ENCODE measurements around the gene OR6S1. TPM values are rescaled to one million over a fixed set of nuclear protein-coding genes. Genes with fewer than 3 reads are reported as not detected.

Gene OR6S1
- not detected for total RNA-seq

- Mint-ChIP-seq H3K4me1 (ENCODE audit: low read depth) (no peaks in the 10 kb centered on the region), H3K4me3 (no peak within 1 kb of the TSS), H3K9me3 (no peaks in the 10 kb centered on the region), H3K36me3 (ENCODE audit: low read depth) (no peaks in the 10 kb centered on the region), H3K27ac (no peak within 1 kb of the TSS), H3K27me3 (ENCODE audit: low read depth) (peaks cover 7% of the 10 kb centered on the region)
- no peak for DNase-seq
- CTCF ChIA-PET: no interaction called here
- intact Hi-C loops (cut with micrococcal nuclease): no loop called here
These were observed at the start of gene OR6S1 for GRCh38 chr14:20641591-20641990. OR6S1 (minus strand) TSS chr14:20641691; CDS start chr14:20641691, 0 bp downstream.

GRCh38 chr14:20690848-20691640, 49.6 kb upstream of the OR6S1 start:
- H3K4me1 Mint-ChIP-seq (ENCODE audit: low read depth): peaks cover 3% of the 10 kb centered on the region
- H3K27ac Mint-ChIP-seq: no peak overlapping the region
- CTCF ChIA-PET: interaction anchor here (0.7 to 6.0 kb wide), 30 partner anchors 9 to 384 kb away, joined by 3 to 96 read pairs (median 4); no protein-coding TSS in a partner anchor
- DNase-seq: peak; percentile 60
- no peaks in the 10 kb centered on the region for H3K9me3 Mint-ChIP-seq
- no peak overlapping the region for H3K4me3 Mint-ChIP-seq
- intact Hi-C loops (cut with micrococcal nuclease): loop anchor here (1.0 kb wide), 5 partner anchors 8 to 160 kb away; no protein-coding TSS in a partner anchor
- H3K27me3 Mint-ChIP-seq (ENCODE audit: low read depth): no peaks in the 10 kb centered on the region
- H3K36me3 Mint-ChIP-seq (ENCODE audit: low read depth): no peaks in the 10 kb centered on the region

- no peak for DNase-seq
- CTCF ChIA-PET: interaction anchor here (0.7 to 1.7 kb wide), 5 partner anchors 8 to 169 kb away, joined by 3 to 5 read pairs (median 4); no protein-coding TSS in a partner anchor
- Mint-ChIP-seq H3K27ac (no peak within 1 kb of the TSS), H3K4me3 (no peak within 1 kb of the TSS), H3K36me3 (ENCODE audit: low read depth) (no peaks in the 10 kb centered on the region), H3K27me3 (ENCODE audit: low read depth) (no peaks in the 10 kb centered on the region), H3K4me1 (ENCODE audit: low read depth) (peaks cover 3% of the 10 kb centered on the region), H3K9me3 (no peaks in the 10 kb centered on the region)
- intact Hi-C loops (cut with micrococcal nuclease): loop anchor here (10.0 kb wide), 1 partner anchor 766 kb away; the partner anchor contains the start of gene CHD8
These were observed 46.8 kb upstream of the OR6S1 start, which contains the start of gene ANG for GRCh38 chr14:20688167-20688839. ANG (plus strand) TSS chr14:20688764; CDS start chr14:20693565, 4,801 bp downstream.

GRCh38 chr14:20687362-20688166, 46.1 kb upstream of the OR6S1 start:
- Mint-ChIP-seq H3K27me3 (ENCODE audit: low read depth) (no peaks in the 10 kb centered on the region), H3K36me3 (ENCODE audit: low read depth) (no peaks in the 10 kb centered on the region), H3K4me3 (no peak overlapping the region), H3K4me1 (ENCODE audit: low read depth) (peaks cover 3% of the 10 kb centered on the region), H3K27ac (no peak overlapping the region), H3K9me3 (no peaks in the 10 kb centered on the region)
- CTCF ChIA-PET: interaction anchor here (0.7 to 1.7 kb wide), 3 partner anchors 9 to 75 kb away, joined by 3 to 5 read pairs (median 4); no protein-coding TSS in a partner anchor
- intact Hi-C loops (cut with micrococcal nuclease): loop anchor here (10.0 kb wide), 1 partner anchor 767 kb away; the partner anchor contains the start of gene CHD8
- no peak for DNase-seq

- no peaks in the 10 kb centered on the region for H3K9me3 Mint-ChIP-seq
- no peak overlapping the region for H3K4me3 Mint-ChIP-seq
- CTCF ChIA-PET: interaction anchor here (0.6 to 3.9 kb wide), 4 partner anchors 9 to 77 kb away, joined by 3 to 18 read pairs (median 4); no protein-coding TSS in a partner anchor
- no peaks in the 10 kb centered on the region for H3K36me3 Mint-ChIP-seq (ENCODE audit: low read depth)
- H3K27ac Mint-ChIP-seq: no peak overlapping the region
- H3K4me1 Mint-ChIP-seq (ENCODE audit: low read depth): peaks cover 8% of the 10 kb centered on the region
- no peaks in the 10 kb centered on the region for H3K27me3 Mint-ChIP-seq (ENCODE audit: low read depth)
- no peak for DNase-seq
- intact Hi-C loops (cut with micrococcal nuclease): loop anchor here (10.0 kb wide), 1 partner anchor 768 kb away; the partner anchor contains the start of gene CHD8
These were observed 45.1 kb upstream of the OR6S1 start for GRCh38 chr14:20686386-20687143.

GRCh38 chr14:20684662-20685456, 43.4 kb upstream of the OR6S1 start:
- CTCF ChIA-PET: interaction anchor here (0.6 to 3.9 kb wide), 6 partner anchors 26 to 345 kb away, joined by 3 to 18 read pairs (median 4); no protein-coding TSS in a partner anchor
- no peaks in the 10 kb centered on the region for H3K36me3 Mint-ChIP-seq (ENCODE audit: low read depth)
- H3K9me3 Mint-ChIP-seq: no peaks in the 10 kb centered on the region
- H3K4me1 Mint-ChIP-seq (ENCODE audit: low read depth): peaks cover 22% of the 10 kb centered on the region
- H3K4me3 Mint-ChIP-seq: no peak overlapping the region
- no peak overlapping the region for H3K27ac Mint-ChIP-seq
- H3K27me3 Mint-ChIP-seq (ENCODE audit: low read depth): no peaks in the 10 kb centered on the region
- intact Hi-C loops (cut with micrococcal nuclease): loop anchor here (5.0 to 10.0 kb wide), 2 partner anchors 697 to 770 kb away; partner anchors contain the start of genes CHD8 and SUPT16H
- no peak for DNase-seq

- intact Hi-C loops (cut with micrococcal nuclease): loop anchor here (1.0 to 10.0 kb wide), 9 partner anchors 7 to 771 kb away; partner anchors contain the start of genes CHD8, HNRNPC, SUPT16H and TEP1
- CTCF ChIA-PET: interaction anchor here (0.9 to 5.0 kb wide), 7 partner anchors 21 to 345 kb away, joined by 3 to 36 read pairs (median 6); no protein-coding TSS in a partner anchor
- no peak within 1 kb of the TSS for H3K27ac Mint-ChIP-seq
These were observed 42.6 kb upstream of the OR6S1 start, which contains the start of gene RNASE4 for GRCh38 chr14:20683891-20684661. RNASE4 (plus strand) TSS chr14:20684560; CDS start chr14:20699372, 14,812 bp downstream.

GRCh38 chr14:20683125-20683890, 41.8 kb upstream of the OR6S1 start:
- CTCF ChIA-PET: interaction anchor here (1.1 to 5.0 kb wide), 6 partner anchors 9 to 287 kb away, joined by 3 to 36 read pairs (median 18); no protein-coding TSS in a partner anchor
- intact Hi-C loops (cut with micrococcal nuclease): loop anchor here (1.0 to 10.0 kb wide), 9 partner anchors 8 to 771 kb away; partner anchors contain the start of genes CHD8, HNRNPC, SUPT16H and TEP1

More at GRCh38 chr14:20683891-20684661, 42.6 kb upstream of the OR6S1 start, which contains the start of gene RNASE4:
- H3K4me1 Mint-ChIP-seq (ENCODE audit: low read depth): peaks cover 22% of the 10 kb centered on the region
- no peaks in the 10 kb centered on the region for H3K9me3 Mint-ChIP-seq
- H3K4me3 Mint-ChIP-seq: no peak within 1 kb of the TSS
- H3K36me3 Mint-ChIP-seq (ENCODE audit: low read depth): no peaks in the 10 kb centered on the region
- DNase-seq: peak; percentile 90
- H3K27me3 Mint-ChIP-seq (ENCODE audit: low read depth): no peaks in the 10 kb centered on the region

More at GRCh38 chr14:20683125-20683890, 41.8 kb upstream of the OR6S1 start:
- no peaks in the 10 kb centered on the region for H3K27me3 Mint-ChIP-seq (ENCODE audit: low read depth)
- H3K9me3 Mint-ChIP-seq: no peaks in the 10 kb centered on the region
- peaks cover 22% of the 10 kb centered on the region for H3K4me1 Mint-ChIP-seq (ENCODE audit: low read depth)
- DNase-seq: peak; percentile 91
- H3K27ac Mint-ChIP-seq: no peak overlapping the region
- H3K36me3 Mint-ChIP-seq (ENCODE audit: low read depth): no peaks in the 10 kb centered on the region
- H3K4me3 Mint-ChIP-seq: no peak overlapping the region
